MM.1S (cell line): ENCODE data around the gene SLC4A11.

Experiments
- DNase-seq: peaks from one replicate; pipeline ENCODE4 v3.0.0-alpha.2; 2015
- H2AFZ ChIP-seq: fragments of 300-600 bp; sonication (generic); 2 replicates; pipeline ENCODE4 v1.6.0; 2016; ENCODE audit warnings: antibody characterized with exemption, low read length
- H3F3A ChIP-seq: fragments of 300-600 bp; sonication (generic); 2 replicates; pipeline ENCODE4 v1.6.1; 2016; ENCODE audit warnings: mild to moderate bottlenecking, antibody characterized with exemption, low read length, moderate library complexity, mixed read lengths; ENCODE audit not compliant: insufficient read depth
- H3K27ac ChIP-seq: fragments of 300-600 bp; sonication (generic); 2 replicates; pipeline ENCODE4 v1.5.1; 2016; ENCODE audit warnings: mild to moderate bottlenecking, low read length
- H3K27me3 ChIP-seq: fragments of 300-600 bp; sonication (generic); replicated peaks from 2 replicates; pipeline ENCODE4 v1.6.0; 2016; ENCODE audit warnings: low read length; ENCODE audit not compliant: insufficient read depth
- H3K36me3 ChIP-seq: fragments of 300-600 bp; sonication (generic); replicated peaks from 2 replicates; pipeline ENCODE4 v1.6.1; 2016; ENCODE audit warnings: mild to moderate bottlenecking, low read length, mixed read lengths; ENCODE audit not compliant: insufficient read depth
- H3K4me1 ChIP-seq: fragments of 300-600 bp; sonication (generic); 2 replicates; pipeline ENCODE4 v1.6.1; 2016; ENCODE audit warnings: low read length, mixed read lengths
- H3K4me2 ChIP-seq: fragments of 300-600 bp; sonication (generic); 2 replicates; pipeline ENCODE4 v1.6.0; 2016; ENCODE audit warnings: low read depth, low read length
- H3K4me3 ChIP-seq: fragments of 300-600 bp; sonication (generic); 2 replicates; pipeline ENCODE4 v1.5.1; 2016; ENCODE audit warnings: low read length, mixed read lengths
- H3K79me2 ChIP-seq: fragments of 300-600 bp; sonication (generic); 2 replicates; pipeline ENCODE4 v1.6.1; 2016; ENCODE audit warnings: mixed run types, low read length, mixed read lengths
- H3K9ac ChIP-seq: fragments of 300-600 bp; sonication (generic); 2 replicates; pipeline ENCODE4 v1.6.1; 2016; ENCODE audit warnings: low read length, mixed read lengths
- H3K9me2 ChIP-seq: fragments of 300-600 bp; sonication (generic); replicated peaks from 2 replicates; pipeline ENCODE4 v1.6.1; 2016; ENCODE audit warnings: mild to moderate bottlenecking, low read length, mixed read lengths; ENCODE audit not compliant: insufficient read depth
- H3K9me3 ChIP-seq: fragments of 300-600 bp; sonication (generic); replicated peaks from 2 replicates; pipeline ENCODE4 v1.6.1; 2016; ENCODE audit warnings: mild to moderate bottlenecking, low read length, mixed read lengths; ENCODE audit not compliant: insufficient read depth
- H4K20me1 ChIP-seq: fragments of 300-600 bp; sonication (generic); 2 replicates; pipeline ENCODE4 v1.6.1; 2016; ENCODE audit warnings: mild to moderate bottlenecking, low read length, moderate library complexity, mixed read lengths; ENCODE audit not compliant: insufficient read depth
- CTCF ChIP-seq: fragments of 300-600 bp; sonication (generic); IDR thresholded peaks from 2 replicates; pipeline ENCODE4 v1.5.1; 2016; ENCODE audit warnings: antibody characterized with exemption, low read length, mixed read lengths
- EZH2 ChIP-seq: fragments of 300-600 bp; sonication (generic); optimal IDR thresholded peaks from 2 replicates; pipeline ENCODE3; 2017; ENCODE audit warnings: low read depth, mild to moderate bottlenecking, antibody characterized with exemption, low read length, mixed read lengths
- EZH2phosphoT487 ChIP-seq: fragments of 300-600 bp; sonication (generic); IDR thresholded peaks from 2 replicates; pipeline ENCODE4 v1.6.1; 2018; ENCODE audit warnings: antibody characterized with exemption, low read length

SLC4A11 gene

GRCh38 chr20:3209257-3209945 lies 29.6 kb downstream of the SLC4A11 start, which contains the start of gene ITPA:
ITPA (plus strand) TSS chr20:3209498; CDS start chr20:3209552, 54 bp downstream.
- Histone ChIP-seq H3K79me2 (peaks cover 29% of the 10 kb centered on the region), H4K20me1 (no peaks in the 10 kb centered on the region), H3K27ac (no peak within 1 kb of the TSS), H3K9ac (peak within 1 kb of the TSS; percentile 64), H3K36me3 (no peaks in the 10 kb centered on the region), H3K4me1 (peaks cover 5% of the 10 kb centered on the region; the same call in 1 of the 2 replicates), H3K27me3 (no peaks in the 10 kb centered on the region), H3K4me2 (peak within 1 kb of the TSS; percentile 76), H3F3A (no peaks in the 10 kb centered on the region), H3K9me2 (no peaks in the 10 kb centered on the region), H3K9me3 (no peaks in the 10 kb centered on the region), H2AFZ (peak within 1 kb of the TSS; percentile 74), H3K4me3 (peak within 1 kb of the TSS; percentile 76)
- TF ChIP-seq CTCF (no peak), EZH2 (no peak), EZH2phosphoT487 (no peak)
- peak; percentile 52 for DNase-seq

GRCh38 chr20:3208786-3209256 lies 30.2 kb downstream of the SLC4A11 start:
- TF ChIP-seq EZH2 (no peak), CTCF (no peak), EZH2phosphoT487 (no peak)
- peak overlapping the region; percentile 74 for H2AFZ ChIP-seq
- H3K79me2 ChIP-seq: peaks cover 35% of the 10 kb centered on the region
- peak overlapping the region; percentile 76 for H3K4me2 ChIP-seq
- peaks cover 5% of the 10 kb centered on the region; the same call in 1 of the 2 replicates for H3K4me1 ChIP-seq
- no peaks in the 10 kb centered on the region for H3F3A ChIP-seq
- no peaks in the 10 kb centered on the region for H4K20me1 ChIP-seq
- H3K9ac ChIP-seq: peak overlapping the region; percentile 64
- H3K9me2 ChIP-seq: no peaks in the 10 kb centered on the region
- H3K27ac ChIP-seq: no peak overlapping the region
- no peaks in the 10 kb centered on the region for H3K9me3 ChIP-seq
- no peaks in the 10 kb centered on the region for H3K36me3 ChIP-seq
- no peak for DNase-seq
- peak overlapping the region; percentile 76 for H3K4me3 ChIP-seq
- H3K27me3 ChIP-seq: no peaks in the 10 kb centered on the region

GRCh38 chr20:3204124-3204794 lies 34.7 kb downstream of the SLC4A11 start, which contains the start of gene DDRGK1:
DDRGK1 (minus strand) TSS chr20:3204682; CDS start chr20:3204627, 55 bp downstream.
- H3K9ac ChIP-seq: peak within 1 kb of the TSS; percentile 93
- peak within 1 kb of the TSS; percentile 85 for H2AFZ ChIP-seq
- H3K9me3 ChIP-seq: no peaks in the 10 kb centered on the region
- peak within 1 kb of the TSS; percentile 98 for H3K4me2 ChIP-seq
- peak; percentile 87 for DNase-seq
- no peaks in the 10 kb centered on the region for H3F3A ChIP-seq
- no peaks in the 10 kb centered on the region for H4K20me1 ChIP-seq
- TF ChIP-seq EZH2 (no peak), EZH2phosphoT487 (no peak), CTCF (no peak)
- no peaks in the 10 kb centered on the region for H3K27me3 ChIP-seq
- H3K9me2 ChIP-seq: no peaks in the 10 kb centered on the region
- H3K4me3 ChIP-seq: peak within 1 kb of the TSS; percentile 95
- 0 out of 2 replicates have a peak, but pooled peaks cover 6% of the 10 kb centered on the region for H3K4me1 ChIP-seq
- peaks cover 1% of the 10 kb centered on the region; the same call in 1 of the 2 replicates for H3K36me3 ChIP-seq
- H3K79me2 ChIP-seq: peaks cover 26% of the 10 kb centered on the region
- peak within 1 kb of the TSS; percentile 69; the same call in 1 of the 2 replicates for H3K27ac ChIP-seq
